ENCODE results near the gene KLK7. TPM values are rescaled to one million over a fixed set of nuclear protein-coding genes. Genes with fewer than 3 reads are reported as not detected.
"Not testable (repeated sequence)": the region's sequence is repeated elsewhere in the genome, so short reads cannot be mapped to it uniquely, and the experiment has no call there.

The KLK7 gene
- total RNA-seq, 1 experiment from 2014 or later = not detected

GRCh38 chr19:50994129-50994528 lies 10.4 kb upstream of the KLK7 start:
- no peak overlapping the region for H3K27ac ChIP-seq (ENCODE audit: low read depth, low read length, poor library complexity, severe bottlenecking)
- POLR2A ChIA-PET (ENCODE audit: low non-redundant PET) = no interaction called here
- no peaks in the 10 kb centered on the region for H3K4me1 ChIP-seq (ENCODE audit: insufficient read depth, low read length, poor library complexity, severe bottlenecking)
- CTCF ChIA-PET = no interaction called here
- no peak overlapping the region for H3K4me3 ChIP-seq (ENCODE audit: low read depth, low read length, poor library complexity, severe bottlenecking)
- H3K9me3 ChIP-seq (ENCODE audit: low read depth, low read length, poor library complexity, severe bottlenecking) = no peaks in the 10 kb centered on the region
- peak; percentile 21 for DNase-seq (ENCODE audit: low spot score)
- H3K27me3 ChIP-seq (replicated peaks; ENCODE audit: insufficient read depth, low read depth, low read length, poor library complexity) = peaks cover 14% of the 10 kb centered on the region
- intact Hi-C loops (cut with micrococcal nuclease; ENCODE audit: unreplicated experiment) = no loop called here
- TF ChIP-seq, protein P1, sequence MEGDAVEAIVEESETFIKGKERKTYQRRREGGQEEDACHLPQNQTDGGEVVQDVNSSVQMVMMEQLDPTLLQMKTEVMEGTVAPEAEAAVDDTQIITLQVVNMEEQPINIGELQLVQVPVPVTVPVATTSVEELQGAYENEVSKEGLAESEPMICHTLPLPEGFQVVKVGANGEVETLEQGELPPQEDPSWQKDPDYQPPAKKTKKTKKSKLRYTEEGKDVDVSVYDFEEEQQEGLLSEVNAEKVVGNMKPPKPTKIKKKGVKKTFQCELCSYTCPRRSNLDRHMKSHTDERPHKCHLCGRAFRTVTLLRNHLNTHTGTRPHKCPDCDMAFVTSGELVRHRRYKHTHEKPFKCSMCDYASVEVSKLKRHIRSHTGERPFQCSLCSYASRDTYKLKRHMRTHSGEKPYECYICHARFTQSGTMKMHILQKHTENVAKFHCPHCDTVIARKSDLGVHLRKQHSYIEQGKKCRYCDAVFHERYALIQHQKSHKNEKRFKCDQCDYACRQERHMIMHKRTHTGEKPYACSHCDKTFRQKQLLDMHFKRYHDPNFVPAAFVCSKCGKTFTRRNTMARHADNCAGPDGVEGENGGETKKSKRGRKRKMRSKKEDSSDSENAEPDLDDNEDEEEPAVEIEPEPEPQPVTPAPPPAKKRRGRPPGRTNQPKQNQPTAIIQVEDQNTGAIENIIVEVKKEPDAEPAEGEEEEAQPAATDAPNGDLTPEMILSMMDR (conservative IDR thresholded peaks at IDR 0.05; ENCODE audit: low read depth, low read length) = no peak
- no peak for TF ChIP-seq EZH2 (IDR thresholded peaks at IDR 0.05; ENCODE audit: borderline replicate concordance, low read depth, low read length, poor library complexity, severe bottlenecking)
- BruUV-seq (replicated peaks) = no TSS peak
- H3K36me3 ChIP-seq (ENCODE audit: insufficient read depth, low read length, poor library complexity, severe bottlenecking) = no peaks in the 10 kb centered on the region

- Histone ChIP-seq H3K36me3 (ENCODE audit: insufficient read depth, low read length, poor library complexity, severe bottlenecking) (no peaks in the 10 kb centered on the region), H3K27me3 (replicated peaks; ENCODE audit: insufficient read depth, low read depth, low read length, poor library complexity) (peaks cover 28% of the 10 kb centered on the region), H3K9me3 (ENCODE audit: low read depth, low read length, poor library complexity, severe bottlenecking) (no peaks in the 10 kb centered on the region), H3K27ac (ENCODE audit: low read depth, low read length, poor library complexity, severe bottlenecking) (no peak overlapping the region), H3K4me1 (ENCODE audit: insufficient read depth, low read length, poor library complexity, severe bottlenecking) (no peaks in the 10 kb centered on the region), H3K4me3 (ENCODE audit: low read depth, low read length, poor library complexity, severe bottlenecking) (no peak overlapping the region)
- no peak for DNase-seq (ENCODE audit: low spot score)
- intact Hi-C loops (cut with micrococcal nuclease; ENCODE audit: unreplicated experiment) = no loop called here
- ChIA-PET CTCF (no interaction called here), POLR2A (ENCODE audit: low non-redundant PET) (no interaction called here)
- TF ChIP-seq, protein P1 (conservative IDR thresholded peaks at IDR 0.05; ENCODE audit: low read depth, low read length) = no peak
- BruUV-seq (replicated peaks) = no TSS peak
Observed at GRCh38 chr19:50992666-50993035, 8.9 kb upstream of the KLK7 start.

DNA sequence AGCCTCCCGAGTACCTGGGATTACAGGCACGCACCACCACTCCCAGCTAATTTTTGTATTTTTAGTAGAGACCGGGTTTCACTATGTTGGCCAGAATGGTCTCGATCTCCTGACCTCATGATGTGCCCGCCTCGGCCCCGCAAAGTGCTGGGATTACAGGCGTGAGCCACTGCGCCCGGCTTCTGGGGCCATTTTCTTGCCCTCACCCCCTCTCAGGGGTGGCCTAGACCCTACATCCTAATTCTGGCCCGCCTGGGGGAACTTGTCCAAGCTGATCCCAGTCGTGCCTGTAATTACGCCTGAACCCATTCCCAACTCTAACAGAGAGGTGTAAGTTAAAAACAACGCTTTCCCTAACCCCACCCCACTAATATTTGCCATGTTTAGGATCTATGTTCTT lies 699 bp upstream of the KLK7 start:
- BruUV-seq (replicated peaks); POLR2A ChIA-PET (ENCODE audit: low non-redundant PET); CTCF ChIA-PET: not testable (repeated sequence)

GRCh38 chr19:50982186-50982585 lies 1.5 kb downstream of the KLK7 start:
- H3K9me3 ChIP-seq (ENCODE audit: low read depth, low read length, poor library complexity, severe bottlenecking) = no peaks in the 10 kb centered on the region
- DNase-seq (ENCODE audit: low spot score) = no peak
- no peak overlapping the region for H3K27ac ChIP-seq (ENCODE audit: low read depth, low read length, poor library complexity, severe bottlenecking)
- intact Hi-C loops (cut with micrococcal nuclease; ENCODE audit: unreplicated experiment) = no loop called here
- no peak overlapping the region for H3K4me3 ChIP-seq (ENCODE audit: low read depth, low read length, poor library complexity, severe bottlenecking)
- H3K36me3 ChIP-seq (ENCODE audit: insufficient read depth, low read length, poor library complexity, severe bottlenecking) = no peaks in the 10 kb centered on the region
- TF ChIP-seq, protein P1 (conservative IDR thresholded peaks at IDR 0.05; ENCODE audit: low read depth, low read length) = no peak
- no peak for TF ChIP-seq EZH2 (IDR thresholded peaks at IDR 0.05; ENCODE audit: borderline replicate concordance, low read depth, low read length, poor library complexity, severe bottlenecking)
- CTCF ChIA-PET = no interaction called here
- H3K27me3 ChIP-seq (replicated peaks; ENCODE audit: insufficient read depth, low read depth, low read length, poor library complexity) = peaks cover 72% of the 10 kb centered on the region
- no peaks in the 10 kb centered on the region for H3K4me1 ChIP-seq (ENCODE audit: insufficient read depth, low read length, poor library complexity, severe bottlenecking)
- POLR2A ChIA-PET (ENCODE audit: low non-redundant PET) = no interaction called here
- no TSS peak for BruUV-seq (replicated peaks)

More for the DNA sequence above, 699 bp upstream of the KLK7 start:
- H3K4me1 ChIP-seq (ENCODE audit: insufficient read depth, low read length, poor library complexity, severe bottlenecking); DNase-seq (ENCODE audit: low spot score); H3K4me3 ChIP-seq (ENCODE audit: low read depth, low read length, poor library complexity, severe bottlenecking); H3K9me3 ChIP-seq (ENCODE audit: low read depth, low read length, poor library complexity, severe bottlenecking); intact Hi-C loops (cut with micrococcal nuclease; ENCODE audit: unreplicated experiment); H3K36me3 ChIP-seq (ENCODE audit: insufficient read depth, low read length, poor library complexity, severe bottlenecking); H3K27ac ChIP-seq (ENCODE audit: low read depth, low read length, poor library complexity, severe bottlenecking): not testable (repeated sequence)
- H3K27me3 ChIP-seq (replicated peaks; ENCODE audit: insufficient read depth, low read depth, low read length, poor library complexity) = peaks cover 73% of the 10 kb centered on the region
